22Rv1 (cell line): Measurements from ENCODE around the gene PLXNB1.

Source experiments
- CTCF ChIP-seq: fragments of 450-650 bp; IDR thresholded peaks from 2 replicates; pipeline ENCODE4 v1.5.1; 2017; ENCODE audit warnings: mild to moderate bottlenecking
- ZFX ChIP-seq: fragments of 450-650 bp; IDR thresholded peaks from 2 replicates; pipeline ENCODE4 v1.6.1; 2017; ENCODE audit warnings: antibody characterized with exemption, borderline replicate concordance

- TF ChIP-seq CTCF (no peak), ZFX (no peak)
Observed at GRCh38 chr3:48459773-48460516, 30.1 kb upstream of the PLXNB1 start.
